ENCODE data around the gene FN1.

FN1 gene

DNA sequence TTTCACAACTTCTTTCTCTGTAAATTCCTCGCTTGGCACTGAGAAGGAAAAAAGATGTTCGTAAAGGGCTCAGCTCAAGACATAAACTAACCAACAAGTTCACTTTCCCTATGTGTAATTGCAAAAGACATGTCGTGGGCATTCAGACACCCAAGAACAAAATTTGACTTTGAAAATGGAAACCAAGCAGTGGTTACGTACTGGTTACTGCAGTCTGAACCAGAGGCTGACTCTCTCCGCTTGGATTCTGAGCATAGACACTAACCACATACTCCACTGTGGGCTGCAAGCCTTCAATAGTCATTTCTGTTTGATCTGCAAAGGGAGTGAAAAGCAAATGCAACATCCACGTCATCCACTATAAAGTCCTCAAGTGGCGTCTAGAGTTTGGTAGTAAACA is 53.9 kb downstream of the FN1 start:
- no peak for DNase-seq

GRCh38 chr2:215380699-215381098 is 55.2 kb downstream of the FN1 start:
- no peak for DNase-seq

DNA sequence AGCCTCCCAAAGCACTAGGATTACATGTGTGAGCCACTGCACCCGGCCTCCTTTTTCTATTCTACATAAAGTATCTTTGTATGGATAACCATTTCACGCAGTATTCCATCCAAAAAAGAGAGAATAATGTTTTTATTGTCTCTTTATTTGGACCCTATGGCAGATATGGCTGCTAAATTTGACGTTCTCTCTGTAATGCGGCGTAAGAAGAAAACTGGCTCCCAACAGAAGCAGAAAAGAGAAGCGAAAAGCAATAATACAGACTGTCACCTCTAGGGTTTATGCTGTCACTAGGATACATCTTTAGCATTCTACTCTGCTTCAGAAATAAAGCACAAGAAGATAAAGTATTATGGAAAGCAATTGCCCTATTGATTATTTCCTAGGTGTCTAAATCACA is 55.9 kb downstream of the FN1 start:
- DNase-seq = no peak

DNA sequence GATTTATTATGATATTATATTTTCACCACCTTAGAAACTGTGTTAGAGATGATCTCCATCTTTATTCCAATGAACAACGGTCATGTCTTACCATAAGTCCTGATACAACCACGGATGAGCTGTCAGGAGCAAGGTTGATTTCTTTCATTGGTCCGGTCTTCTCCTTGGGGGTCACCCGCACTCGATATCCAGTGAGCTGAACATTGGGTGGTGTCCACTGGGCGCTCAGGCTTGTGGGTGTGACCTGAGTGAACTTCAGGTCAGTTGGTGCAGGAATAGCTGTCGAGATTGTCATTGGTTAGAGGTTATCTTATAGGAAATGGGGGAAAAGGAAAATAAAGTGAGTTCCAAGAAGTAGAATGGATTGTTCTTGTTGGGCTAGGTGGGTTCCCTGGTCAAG is 56.8 kb downstream of the FN1 start:
- no peak for DNase-seq

DNA sequence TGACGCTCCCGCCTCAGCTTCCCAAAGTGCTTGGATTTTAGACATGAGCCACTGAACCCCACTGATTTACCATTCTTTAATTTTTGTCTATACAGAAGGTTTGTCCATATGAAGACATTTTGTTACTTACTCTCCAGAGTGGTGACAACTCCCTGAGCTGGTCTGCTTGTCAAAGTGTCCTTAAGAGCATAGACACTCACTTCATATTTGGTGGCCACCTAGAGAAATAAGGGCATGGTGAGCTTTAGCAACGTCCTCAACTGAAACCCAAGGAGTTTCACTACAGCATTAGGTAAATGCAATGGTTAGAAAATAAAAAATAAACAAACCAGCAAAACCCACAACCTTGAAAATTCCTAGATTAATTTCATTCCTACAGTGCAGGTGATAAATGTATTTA is 57.8 kb downstream of the FN1 start:
- DNase-seq = no peak

- DNase-seq = no peak
Observed at GRCh38 chr2:215377283-215377682, 58.6 kb downstream of the FN1 start.

DNA sequence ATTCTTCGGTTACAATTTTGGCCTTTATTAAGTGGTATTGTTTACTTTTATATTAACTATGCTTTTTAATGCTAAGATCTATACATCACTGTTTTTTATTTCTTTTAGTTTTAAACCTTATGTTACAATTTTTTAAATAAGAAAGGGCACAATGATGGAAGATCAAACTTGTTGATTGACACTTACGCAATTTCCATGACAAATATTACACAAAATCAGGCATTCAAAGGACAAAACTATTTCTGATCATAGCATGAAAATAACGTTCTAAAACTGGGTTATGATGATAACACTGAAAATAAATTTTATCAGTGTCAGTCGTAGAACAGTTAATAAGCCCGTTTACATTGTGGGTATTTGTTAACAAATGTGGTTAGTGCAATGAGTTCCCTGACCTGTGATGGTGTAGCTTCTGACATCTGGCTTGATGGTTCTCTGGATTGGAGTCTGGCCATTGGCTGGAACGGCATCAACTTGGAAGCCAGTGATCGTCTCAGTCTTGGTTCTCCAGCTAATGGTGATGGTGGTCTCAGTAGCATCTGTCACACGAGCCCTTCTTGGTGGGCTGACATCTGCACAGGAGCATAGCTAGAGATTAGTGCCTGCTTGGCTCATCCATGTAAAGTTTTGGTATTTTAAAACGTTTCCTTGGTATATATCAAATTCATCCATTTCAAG is 59.6 kb downstream of the FN1 start:
- no peak for DNase-seq

DNA sequence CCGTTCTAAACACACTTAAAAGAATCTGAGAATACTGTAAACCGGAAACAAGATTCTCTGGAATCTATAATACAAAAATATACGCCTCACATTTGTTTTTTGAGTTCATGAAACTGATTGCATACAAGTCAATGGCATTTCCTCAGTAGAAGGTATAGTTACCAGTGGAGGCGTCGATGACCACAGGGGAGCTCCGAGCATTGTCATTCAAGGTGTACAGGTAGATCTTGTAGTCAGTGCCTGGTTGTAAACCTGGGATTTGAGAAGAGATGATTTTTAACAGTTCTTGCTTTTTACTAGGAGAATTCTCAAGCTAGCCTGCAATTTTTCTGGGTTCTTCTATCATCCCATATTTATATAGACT is 60.4 kb downstream of the FN1 start:
- no peak for DNase-seq

GRCh38 chr2:215374642-215375466 is 61.0 kb downstream of the FN1 start:
- no peak for DNase-seq

- no peak for DNase-seq
Observed at GRCh38 chr2:215374002-215374401, 61.9 kb downstream of the FN1 start.

- DNase-seq = no peak
Observed at GRCh38 chr2:215372968-215373649, 62.8 kb downstream of the FN1 start.

DNA sequence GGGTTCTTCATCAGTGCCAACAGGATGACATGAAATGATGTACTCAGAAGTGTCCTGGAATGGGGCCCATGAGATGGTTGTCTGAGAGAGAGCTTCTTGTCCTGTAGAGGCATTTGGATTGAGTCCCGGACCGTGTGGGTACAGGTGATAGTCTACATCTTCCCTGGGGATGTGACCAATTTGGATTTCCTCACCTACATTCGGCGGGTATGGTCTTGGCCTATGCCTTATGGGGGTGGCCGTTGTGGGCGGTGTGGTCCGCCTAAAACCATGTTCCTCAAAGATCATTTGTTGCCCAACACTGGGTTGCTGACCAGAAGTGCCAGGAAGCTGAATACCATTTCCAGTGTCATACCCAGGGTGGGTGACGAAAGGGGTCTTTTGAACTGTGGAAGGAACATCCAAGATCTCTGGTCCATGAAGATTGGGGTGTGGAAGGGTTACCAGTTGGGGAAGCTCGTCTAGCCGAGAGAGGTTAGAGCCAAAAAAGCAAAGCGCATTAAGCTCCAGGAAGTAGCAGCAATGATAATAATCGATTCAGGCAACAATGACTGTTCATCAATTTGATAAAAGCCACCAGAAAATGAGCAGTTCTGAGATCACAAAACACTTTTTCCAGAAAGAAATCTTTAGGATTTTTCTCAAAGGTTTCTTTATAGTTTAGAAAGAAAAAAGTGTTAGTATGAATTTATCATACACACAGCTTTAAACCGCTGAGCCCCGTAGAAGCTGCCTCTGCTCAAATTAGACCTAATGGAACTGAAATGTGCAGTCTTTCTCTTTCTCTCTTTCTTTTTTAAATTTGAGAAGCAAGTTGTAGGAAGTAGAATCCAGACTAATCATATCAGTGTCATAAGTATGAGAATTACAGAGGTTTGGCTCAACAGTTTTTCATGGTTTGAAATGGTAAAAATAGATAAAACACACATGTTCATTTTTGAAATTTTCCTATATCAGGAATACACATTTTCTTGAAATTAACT is 63.7 kb downstream of the FN1 start:
- no peak for DNase-seq

DNA sequence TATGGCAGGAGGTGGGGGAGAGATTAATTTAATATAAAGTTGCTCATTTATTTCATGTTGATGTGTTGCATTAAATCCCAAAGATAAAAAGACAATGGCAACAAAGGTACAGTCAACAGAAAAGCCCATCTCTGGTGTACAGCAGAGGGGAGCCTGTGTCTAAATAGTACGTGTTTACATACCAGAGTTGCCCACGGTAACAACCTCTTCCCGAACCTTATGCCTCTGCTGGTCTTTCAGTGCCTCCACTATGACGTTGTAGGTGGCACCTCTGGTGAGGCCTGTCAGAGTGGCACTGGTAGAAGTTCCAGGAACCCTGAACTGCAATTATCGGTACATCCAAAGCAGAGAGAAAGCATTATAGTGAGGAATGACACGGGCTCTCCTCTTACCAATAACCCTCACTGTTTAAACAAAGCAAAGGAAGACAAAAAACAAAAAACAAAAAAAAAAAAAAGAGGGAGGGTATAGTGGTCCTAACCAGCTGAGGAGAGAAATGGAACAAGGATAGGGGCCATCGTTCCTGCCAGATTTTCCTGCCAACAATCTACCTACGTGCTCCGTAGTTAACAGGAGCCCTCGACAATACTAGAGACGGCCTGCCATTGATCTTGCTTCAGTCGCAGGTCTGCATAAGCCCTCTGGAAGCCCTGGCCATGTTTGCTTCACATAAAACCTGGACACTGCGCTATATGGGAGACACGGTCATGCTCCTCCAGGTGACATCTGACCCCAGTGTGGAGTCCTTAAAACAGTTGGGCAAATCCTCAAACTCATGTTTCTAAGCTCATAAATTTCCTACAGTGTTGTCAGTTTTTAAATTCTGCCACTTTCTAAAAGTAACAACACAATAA is 65.5 kb downstream of the FN1 start:
- no peak for DNase-seq

- DNase-seq = no peak
Observed at GRCh38 chr2:215369181-215369760, 66.6 kb downstream of the FN1 start.

- no peak for DNase-seq
Observed at GRCh38 chr2:215368493-215368809, 67.4 kb downstream of the FN1 start.

- no peak for DNase-seq
Observed at GRCh38 chr2:215367662-215368492, 68.0 kb downstream of the FN1 start.

DNA sequence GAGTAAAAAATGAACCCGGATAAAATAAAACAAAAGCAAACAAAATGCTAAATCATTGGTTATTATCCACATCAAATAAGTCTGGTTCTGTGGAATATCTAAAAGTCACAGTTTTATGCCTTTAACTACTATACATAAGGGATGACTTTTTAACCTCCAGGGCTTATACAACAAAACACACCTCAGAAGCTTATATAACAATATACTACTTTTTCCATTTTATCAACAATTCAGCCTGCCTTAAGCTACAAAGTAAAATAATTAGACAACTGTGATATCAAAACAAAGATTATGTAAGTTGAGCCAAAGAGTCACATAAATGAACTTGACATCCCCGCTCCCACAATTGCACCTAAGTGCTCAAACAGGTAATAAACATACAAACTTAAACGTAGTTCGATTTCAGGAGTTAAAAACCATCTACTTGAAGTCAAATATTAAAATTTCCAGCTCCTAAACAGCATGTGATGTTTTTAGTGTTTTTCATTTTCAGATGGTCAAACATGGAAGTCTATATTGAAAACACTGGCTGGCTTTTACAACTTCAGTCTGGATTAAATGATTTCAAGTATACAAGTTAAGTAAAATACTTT is 69.3 kb downstream of the FN1 start:
- no peak for DNase-seq

- DNase-seq = no peak
Observed at GRCh38 chr2:215365184-215365658, 70.6 kb downstream of the FN1 start.

- no peak for DNase-seq
Observed at GRCh38 chr2:215364157-215365155, 71.4 kb downstream of the FN1 start.

All from NCI-H1694 (cell line).